22Rv1 (cell line): ENCODE results near the gene MAN1A1.

ENCODE experiments used
- H3K27ac ChIP-seq: fragments of 450-650 bp; 2 replicates; pipeline ENCODE4 v1.5.1; 2017
- ZFX ChIP-seq: fragments of 450-650 bp; IDR thresholded peaks from 2 replicates; pipeline ENCODE4 v1.6.1; 2017; ENCODE audit warnings: antibody characterized with exemption, borderline replicate concordance
- TF ChIP-seq, protein P1 (sequence below): fragments of 450-650 bp; IDR thresholded peaks from 2 replicates; pipeline ENCODE4 v1.5.1; 2017; ENCODE audit warnings: mild to moderate bottlenecking

Gene MAN1A1

DNA sequence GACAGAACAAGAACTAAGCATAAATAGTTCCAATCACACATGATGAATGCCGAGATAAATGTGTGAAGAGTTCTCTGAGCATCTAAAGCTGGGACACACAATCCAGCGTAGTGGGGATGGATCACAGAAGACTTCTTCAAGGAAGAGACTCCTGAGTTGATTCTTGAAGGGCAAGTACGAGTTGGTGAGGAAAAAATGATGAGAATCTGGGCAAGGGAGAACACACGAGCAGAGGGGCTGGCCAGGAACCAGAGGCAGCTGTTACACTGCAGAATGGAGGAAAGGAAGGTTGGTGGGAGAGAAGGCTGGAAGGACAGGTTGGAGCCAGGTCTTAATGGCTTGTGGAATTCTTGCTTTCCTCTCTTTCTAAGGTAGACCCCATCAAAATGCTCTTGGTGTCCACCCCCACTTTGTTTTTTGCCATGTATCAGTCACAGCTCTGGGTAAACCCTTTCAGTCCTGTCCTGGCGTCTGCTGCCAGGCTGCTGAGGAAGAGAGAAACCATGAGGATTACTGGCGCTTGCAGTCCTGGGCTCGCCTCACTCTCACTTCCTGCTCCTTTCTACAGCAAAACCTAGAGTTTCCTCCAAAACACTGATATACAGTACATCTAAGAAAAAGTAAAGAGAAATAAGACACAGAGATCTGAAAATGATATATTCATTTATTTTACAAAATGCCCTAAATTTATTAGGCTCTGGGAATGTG, 143.5 kb downstream of the MAN1A1 start:
- no peak overlapping the region for H3K27ac ChIP-seq
- TF ChIP-seq, protein P1, sequence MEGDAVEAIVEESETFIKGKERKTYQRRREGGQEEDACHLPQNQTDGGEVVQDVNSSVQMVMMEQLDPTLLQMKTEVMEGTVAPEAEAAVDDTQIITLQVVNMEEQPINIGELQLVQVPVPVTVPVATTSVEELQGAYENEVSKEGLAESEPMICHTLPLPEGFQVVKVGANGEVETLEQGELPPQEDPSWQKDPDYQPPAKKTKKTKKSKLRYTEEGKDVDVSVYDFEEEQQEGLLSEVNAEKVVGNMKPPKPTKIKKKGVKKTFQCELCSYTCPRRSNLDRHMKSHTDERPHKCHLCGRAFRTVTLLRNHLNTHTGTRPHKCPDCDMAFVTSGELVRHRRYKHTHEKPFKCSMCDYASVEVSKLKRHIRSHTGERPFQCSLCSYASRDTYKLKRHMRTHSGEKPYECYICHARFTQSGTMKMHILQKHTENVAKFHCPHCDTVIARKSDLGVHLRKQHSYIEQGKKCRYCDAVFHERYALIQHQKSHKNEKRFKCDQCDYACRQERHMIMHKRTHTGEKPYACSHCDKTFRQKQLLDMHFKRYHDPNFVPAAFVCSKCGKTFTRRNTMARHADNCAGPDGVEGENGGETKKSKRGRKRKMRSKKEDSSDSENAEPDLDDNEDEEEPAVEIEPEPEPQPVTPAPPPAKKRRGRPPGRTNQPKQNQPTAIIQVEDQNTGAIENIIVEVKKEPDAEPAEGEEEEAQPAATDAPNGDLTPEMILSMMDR, result no peak
- TF ChIP-seq ZFX, result no peak

DNA sequence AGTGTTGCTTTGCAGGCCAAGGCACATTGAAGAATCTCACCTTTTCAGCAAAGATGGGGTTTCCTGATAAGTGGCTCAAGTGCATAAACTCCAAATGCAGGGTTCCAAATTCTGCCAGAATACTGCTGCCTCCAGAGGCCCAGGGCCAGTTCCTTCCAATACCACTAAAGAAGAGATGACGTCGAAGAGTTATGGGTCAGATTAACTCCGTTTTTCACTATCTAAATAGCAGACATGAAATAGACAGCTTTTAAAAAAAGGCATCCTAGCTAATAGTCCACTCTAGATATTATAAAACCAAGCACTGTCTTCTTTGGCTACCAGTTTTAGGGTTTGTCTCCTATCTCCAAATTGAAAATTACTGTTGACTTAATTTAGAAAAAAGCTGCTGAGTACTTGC, 144.8 kb downstream of the MAN1A1 start:
- H3K27ac ChIP-seq, result no peak overlapping the region
- TF ChIP-seq, protein P1, result no peak
- TF ChIP-seq ZFX, result no peak

DNA sequence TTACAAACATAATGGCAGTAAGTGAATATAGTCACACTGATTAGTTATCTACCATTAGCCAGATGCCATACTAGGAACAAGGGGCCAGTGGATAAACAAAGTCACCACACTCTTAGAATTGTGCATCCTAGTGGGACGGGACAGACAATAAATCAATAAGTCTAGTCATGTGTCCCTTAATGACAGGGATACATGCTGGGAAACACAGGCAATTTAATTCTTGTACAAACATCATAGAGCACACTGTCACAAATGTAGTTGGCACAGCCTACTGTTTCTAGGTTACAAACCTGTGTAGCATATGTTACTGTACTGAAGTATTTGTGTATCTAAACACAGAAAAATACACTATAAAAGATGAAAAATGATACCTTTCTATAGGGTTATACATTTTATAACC, 148.1 kb downstream of the MAN1A1 start:
- no peak overlapping the region for H3K27ac ChIP-seq
- TF ChIP-seq, protein P1, result no peak
- no peak for TF ChIP-seq ZFX

DNA sequence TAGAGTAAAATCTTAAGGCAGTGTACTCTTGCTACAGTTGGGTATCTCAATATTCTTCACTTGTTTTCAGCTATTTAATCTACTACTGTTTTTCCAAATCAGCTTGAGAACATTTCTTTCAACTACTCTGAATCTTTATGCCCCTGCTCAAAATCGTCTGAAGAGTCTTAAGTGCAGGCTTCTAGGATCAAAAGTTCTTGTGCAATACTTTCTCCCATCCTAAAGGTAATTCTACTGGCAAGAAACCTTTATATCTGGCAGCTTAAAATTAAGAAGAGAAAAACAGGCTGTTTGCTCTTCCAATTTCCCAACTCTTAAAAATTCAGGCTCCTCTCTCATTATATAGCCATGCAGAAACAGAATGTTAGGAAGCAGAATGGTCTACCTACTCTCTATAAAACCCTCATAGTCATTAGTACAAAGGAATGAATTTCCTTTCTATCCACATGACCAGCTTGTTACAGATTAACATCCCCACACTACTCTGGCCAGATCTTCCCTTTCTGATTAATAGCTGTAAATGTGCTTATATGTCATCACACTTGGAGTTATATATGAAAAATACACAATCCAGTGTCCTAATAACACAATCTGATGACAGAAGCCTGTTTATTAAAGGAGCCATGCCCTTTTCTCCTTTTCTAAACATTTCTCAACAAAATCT, 148.9 kb downstream of the MAN1A1 start:
- no peak overlapping the region for H3K27ac ChIP-seq
- TF ChIP-seq ZFX, result no peak
- TF ChIP-seq, protein P1, result no peak

DNA sequence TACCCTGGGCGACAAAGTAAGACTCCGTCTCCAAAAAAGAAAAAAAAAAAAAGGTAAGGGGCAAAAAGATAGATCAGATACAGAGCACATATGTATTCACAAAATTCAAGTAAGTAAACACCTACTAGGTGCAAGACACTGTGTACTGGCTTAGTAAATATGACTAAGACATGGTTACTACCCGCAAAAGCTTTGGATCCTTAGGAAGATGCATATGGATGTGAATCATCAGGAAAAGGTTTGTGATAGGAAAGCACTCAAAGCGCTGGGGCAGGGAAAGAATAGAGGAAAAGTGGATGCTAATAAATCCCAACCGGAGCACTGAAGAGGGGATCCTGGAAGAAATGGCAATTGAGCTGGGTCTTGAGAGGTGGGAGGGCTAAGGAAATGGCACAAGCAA, 152.3 kb downstream of the MAN1A1 start:
- TF ChIP-seq, protein P1, result no peak
- no peak for TF ChIP-seq ZFX
- H3K27ac ChIP-seq, result no peak overlapping the region

DNA sequence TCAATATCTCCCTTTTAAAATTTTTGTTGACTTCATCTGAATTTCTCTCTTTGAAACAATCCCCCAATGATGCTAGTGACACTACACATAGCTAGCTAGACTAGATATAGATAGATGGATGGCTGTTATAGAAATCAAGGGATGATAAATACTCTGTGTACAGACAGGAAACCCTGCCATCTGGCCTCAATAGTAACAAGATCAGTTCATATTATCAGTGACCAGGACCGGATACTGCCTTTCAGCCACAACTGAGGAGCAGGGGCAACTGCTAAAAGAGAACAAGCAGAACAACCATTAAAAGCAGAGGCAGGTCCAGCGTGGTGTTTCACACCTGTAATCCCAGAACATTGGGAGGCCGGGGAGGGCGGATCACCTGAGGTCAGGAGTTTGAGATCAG, 152.8 kb downstream of the MAN1A1 start:
- H3K27ac ChIP-seq, result no peak overlapping the region
- TF ChIP-seq ZFX, result no peak
- TF ChIP-seq, protein P1, result no peak

DNA sequence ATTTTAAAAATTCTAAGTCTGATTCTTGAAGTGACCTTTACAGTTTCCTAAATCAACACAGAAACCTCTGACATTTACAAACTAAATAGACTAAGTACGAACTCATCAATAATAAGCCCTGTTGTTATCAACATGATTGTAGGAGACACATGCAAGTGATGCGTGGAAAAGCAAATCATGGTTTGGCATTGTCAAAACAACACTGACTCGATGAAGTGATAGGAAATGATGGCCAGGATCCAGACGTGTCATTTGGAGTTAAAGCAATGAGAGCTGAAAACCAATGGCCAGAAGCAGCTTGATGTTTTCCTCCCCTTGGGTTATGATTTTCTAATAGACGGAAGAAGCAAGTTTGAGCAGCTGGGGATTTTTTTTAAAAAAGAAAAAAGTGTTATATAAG, 153.7 kb downstream of the MAN1A1 start:
- no peak overlapping the region for H3K27ac ChIP-seq
- TF ChIP-seq, protein P1, result no peak
- TF ChIP-seq ZFX, result no peak
